Thyroid gland (tissue), 4 donors: ENCODE measurements around the gene C19orf47.

ENCODE experiments used
- POLR2A ChIP-seq, 2 donors: fragments of 450-650 bp; IDR thresholded peaks; one replicate each; pipeline ENCODE4 v1.6.1; 2017; ENCODE audit warnings: antibody characterized with exemption in 2 of 2, mild to moderate bottlenecking in 2 of 2, moderate library complexity in 1 of 2
- TF ChIP-seq, protein P1 (sequence below), 6 experiments: fragments of 200-600 bp in 3 of 6; fragments of 450-650 bp in 3 of 6; sonication (generic) in 3 of 6; IDR thresholded peaks; one replicate each; pipeline ENCODE4 v1.5.1; 2016 to 2019; ENCODE audit warnings: antibody characterized with exemption in 6 of 6, mild to moderate bottlenecking in 2 of 6, inconsistent platforms in 1 of 6, moderate library complexity in 1 of 6

DNA sequence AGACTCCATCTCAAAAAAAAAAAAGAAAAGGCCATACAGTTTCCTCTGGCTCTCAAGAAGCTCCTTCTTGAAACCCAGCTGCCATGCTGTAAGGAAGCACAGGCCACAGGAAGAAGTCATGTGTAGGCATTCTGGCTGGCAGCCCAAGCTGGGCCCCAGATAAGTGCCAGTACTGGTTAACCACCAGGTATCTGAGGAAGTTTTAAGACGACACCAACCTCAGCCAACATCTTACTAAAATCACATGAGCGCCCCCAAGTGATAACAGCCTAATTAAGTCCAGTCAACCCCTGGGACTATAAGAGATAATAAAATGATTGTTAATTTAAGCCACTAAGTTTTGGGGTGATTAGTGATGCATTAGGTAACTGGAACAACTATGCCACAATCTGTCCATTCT, 35.7 kb downstream of the C19orf47 start:
- TF ChIP-seq, protein P1, sequence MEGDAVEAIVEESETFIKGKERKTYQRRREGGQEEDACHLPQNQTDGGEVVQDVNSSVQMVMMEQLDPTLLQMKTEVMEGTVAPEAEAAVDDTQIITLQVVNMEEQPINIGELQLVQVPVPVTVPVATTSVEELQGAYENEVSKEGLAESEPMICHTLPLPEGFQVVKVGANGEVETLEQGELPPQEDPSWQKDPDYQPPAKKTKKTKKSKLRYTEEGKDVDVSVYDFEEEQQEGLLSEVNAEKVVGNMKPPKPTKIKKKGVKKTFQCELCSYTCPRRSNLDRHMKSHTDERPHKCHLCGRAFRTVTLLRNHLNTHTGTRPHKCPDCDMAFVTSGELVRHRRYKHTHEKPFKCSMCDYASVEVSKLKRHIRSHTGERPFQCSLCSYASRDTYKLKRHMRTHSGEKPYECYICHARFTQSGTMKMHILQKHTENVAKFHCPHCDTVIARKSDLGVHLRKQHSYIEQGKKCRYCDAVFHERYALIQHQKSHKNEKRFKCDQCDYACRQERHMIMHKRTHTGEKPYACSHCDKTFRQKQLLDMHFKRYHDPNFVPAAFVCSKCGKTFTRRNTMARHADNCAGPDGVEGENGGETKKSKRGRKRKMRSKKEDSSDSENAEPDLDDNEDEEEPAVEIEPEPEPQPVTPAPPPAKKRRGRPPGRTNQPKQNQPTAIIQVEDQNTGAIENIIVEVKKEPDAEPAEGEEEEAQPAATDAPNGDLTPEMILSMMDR (IDR thresholded peaks at IDR 0.05): no peak
- no peak for TF ChIP-seq POLR2A (IDR thresholded peaks at IDR 0.05)
